KBM-7 (cell line): ENCODE data around the gene RANBP17.
"Not testable (repeated sequence)": the region's sequence is repeated elsewhere in the genome, so short reads cannot be mapped to it uniquely, and the experiment has no call there.

Experiments used
- DNase-seq: peaks from one replicate; pipeline ENCODE4 v3.0.0-alpha.2; 2015
- in situ Hi-C: fragments of 300-500 bp; cut with MboI; formaldehyde crosslinking; loops from 2 replicates; pipeline ENCODE4 v1.14.3; 2020; ENCODE audit warnings: low sequenced_read_pairs, low pct_unique_long_range_greater_than_20kb, mixed read lengths

The RANBP17 gene

DNA sequence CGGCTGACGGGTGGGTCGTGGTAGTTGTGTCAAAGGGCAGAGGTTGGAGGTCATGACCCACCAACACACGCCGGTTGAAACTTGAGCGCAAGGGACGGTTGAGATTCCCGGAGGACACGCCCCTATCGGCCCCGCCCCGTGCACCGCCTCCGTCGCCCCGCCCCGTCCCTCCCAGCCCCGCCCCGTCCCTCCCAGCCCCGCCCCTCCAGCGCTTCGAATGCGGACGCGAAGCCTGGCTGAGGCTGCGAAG lies 226 bp upstream of the RANBP17 start:
- DNase-seq = no peak
- in situ Hi-C loops = no loop called here

DNA sequence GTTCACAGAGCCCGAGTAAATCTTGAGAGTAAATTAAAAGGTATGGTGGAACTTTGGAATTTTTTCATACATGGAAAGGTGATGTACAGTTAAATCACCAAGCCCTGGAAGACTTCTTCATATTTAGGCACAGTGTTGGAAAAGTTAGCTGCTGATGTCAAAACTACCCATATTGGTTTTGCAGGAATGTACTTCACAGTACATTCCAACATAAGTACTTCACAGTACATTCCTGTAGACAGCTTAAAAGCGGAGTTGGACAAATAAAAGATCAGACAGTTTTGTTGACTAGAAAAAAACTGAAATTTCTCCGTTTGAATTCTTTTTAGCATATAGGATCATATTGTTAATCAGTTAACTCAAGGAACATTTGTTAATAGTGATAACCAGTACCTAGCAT lies 1.8 kb downstream of the RANBP17 start:
- DNase-seq = no peak
- in situ Hi-C loops = no loop called here

DNA sequence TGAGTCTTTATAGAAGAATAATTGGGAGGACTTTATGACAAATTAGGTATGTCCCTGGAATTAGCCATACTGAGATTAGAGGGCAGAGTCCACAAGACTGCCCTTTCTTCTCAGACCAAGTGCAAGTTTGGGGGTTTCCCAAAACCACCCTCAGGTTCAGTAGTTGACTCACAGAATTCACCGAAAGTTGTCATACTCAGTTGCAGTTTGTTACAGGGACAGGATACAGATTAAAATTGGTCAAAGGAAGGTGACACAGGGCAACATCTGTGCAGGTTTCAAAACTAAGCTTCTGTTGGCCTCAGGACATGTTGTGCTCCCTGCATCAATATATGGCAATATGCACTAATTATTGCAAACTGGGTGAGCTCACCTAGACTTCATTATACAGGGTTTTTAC lies 3.8 kb downstream of the RANBP17 start:
- no peak for DNase-seq
- in situ Hi-C loops = no loop called here

DNA sequence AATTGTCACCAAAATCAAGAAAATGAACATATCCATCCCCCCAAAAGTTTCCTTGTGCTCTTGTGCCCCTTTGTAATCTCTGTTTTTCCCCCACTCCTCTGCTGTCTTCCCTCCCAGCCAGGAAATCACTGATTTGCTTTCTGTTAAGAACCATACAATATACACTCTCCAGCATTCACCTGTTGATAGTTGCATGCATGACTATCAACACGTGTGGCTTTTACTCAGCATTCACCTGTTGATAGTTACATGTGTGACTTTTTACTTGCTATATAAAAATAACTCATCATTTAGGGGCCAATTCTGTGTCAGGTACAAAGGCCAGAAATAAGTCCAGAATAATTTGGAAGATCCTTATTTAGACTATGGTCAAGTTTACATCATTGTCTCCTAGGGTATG lies 6.0 kb downstream of the RANBP17 start:
- DNase-seq = no peak
- in situ Hi-C loops = no loop called here

DNA sequence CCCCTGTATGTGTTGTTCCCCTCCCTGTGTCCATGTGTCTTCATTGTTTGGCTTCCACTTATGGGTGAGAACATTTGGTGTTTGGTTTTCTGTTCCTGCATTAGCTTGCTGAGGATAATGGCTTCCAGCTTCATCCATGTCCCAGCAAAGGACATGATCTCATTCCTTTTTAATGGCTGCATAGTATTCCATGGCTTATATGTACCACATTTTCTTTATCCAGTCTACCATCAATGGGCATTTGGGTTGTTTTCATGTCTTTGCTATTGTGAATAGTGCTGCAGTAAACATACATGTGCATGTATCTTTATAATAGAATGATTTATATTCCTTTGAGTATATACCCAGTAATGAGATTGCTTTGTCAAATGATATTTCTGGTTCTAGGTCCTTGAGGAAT lies 8.6 kb downstream of the RANBP17 start:
- in situ Hi-C loops, DNase-seq: not testable (repeated sequence)

DNA sequence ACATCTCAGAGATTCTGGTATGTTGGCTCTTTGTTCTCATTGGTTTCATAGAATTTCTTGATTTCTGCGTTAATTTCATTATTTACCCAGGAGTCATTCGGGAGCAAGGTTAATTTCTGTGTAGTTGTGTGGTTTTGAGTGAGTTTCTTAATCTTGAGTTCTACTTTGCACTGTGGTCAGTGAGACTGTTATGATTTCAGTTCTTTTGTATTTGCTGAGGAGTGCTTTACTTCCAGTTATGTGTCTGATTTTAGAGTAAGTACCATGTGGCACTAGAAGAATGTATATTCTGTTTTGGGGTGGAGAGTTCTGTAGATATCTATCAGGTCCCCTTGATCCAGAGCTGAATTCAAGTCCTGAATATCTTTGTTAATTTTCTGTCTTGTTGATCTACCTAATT lies 12.2 kb downstream of the RANBP17 start:
- in situ Hi-C loops = no loop called here

DNA sequence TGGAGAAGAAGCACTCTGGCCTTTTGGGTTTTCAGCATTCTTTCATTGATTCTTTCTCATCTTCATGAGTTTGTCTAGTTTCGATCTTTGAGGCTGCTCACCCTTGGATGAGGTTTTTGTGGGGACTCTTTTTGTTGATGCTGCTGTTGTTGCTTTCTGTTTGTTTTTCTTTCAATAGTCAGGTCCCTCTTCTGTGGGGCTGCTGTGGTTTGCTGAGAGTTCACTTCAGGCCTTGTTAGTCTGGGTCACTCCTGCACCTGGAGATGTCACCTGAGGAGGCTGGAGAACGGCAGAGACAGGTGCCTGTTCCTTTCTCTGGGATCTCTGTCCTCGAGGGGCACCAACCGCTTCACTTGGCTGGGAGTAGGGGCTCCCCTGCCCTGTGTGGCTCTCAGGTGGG lies 14.0 kb downstream of the RANBP17 start:
- in situ Hi-C loops = no loop called here
- no peak for DNase-seq

More for the DNA sequence above, 12.2 kb downstream of the RANBP17 start:
- no peak for DNase-seq

DNA sequence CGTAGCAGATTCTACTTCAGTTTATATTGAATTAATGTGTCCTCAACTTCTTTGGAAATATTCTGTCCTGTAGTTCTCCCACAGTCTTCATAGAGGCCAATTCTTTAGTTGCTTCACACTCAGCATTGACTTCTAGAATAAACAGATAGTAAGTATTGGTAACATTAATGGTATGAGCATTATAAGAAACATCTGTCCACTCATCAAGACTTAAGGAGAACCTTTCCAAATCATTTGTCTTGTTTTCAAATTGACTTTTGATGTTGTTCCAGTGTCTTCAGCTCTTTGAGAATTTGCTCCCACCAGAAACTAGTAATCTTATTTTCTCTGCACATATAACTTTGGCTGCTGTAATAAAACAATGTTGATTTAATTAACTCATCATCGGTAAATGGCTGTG lies 18.3 kb downstream of the RANBP17 start:
- in situ Hi-C loops = no loop called here
- DNase-seq = no peak

DNA sequence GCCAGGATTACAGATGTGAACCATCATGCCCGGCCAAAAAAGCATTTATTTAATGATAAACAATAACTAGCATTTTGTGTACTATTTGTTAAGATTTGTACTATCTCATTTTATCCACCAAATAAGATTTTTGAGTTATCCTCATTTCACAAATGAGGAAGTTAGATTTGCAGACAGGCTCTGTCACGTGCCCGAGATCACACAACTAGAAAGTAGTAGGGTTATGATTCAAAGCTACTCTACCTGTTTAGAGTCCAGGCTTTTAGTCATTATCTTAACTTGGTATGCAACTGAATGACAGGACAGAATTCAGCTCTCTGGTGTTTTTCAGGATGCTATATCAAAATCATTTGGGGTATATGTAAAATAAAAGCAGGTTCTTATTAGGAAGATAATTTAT lies 20.5 kb downstream of the RANBP17 start:
- no peak for DNase-seq
- in situ Hi-C loops = no loop called here

DNA sequence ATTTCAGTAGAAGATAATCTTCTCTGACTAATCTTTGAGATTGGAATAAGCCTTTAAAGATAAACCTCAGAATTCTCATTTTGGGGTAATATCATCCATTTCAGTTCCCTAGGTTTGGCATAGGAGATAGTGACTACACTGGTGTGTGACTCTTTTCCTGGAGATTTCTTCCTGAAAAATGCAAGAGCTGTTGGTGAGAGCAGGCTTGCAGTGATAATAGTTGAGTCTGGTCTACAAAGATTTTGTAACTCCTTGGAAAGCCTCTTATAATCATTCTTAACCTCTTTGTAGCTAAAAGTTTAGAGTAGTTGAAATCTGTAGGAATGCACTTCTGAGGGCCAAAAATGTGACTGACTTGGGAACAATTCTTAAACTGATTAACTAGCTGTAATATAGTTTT lies 23.4 kb downstream of the RANBP17 start:
- in situ Hi-C loops = no loop called here
- no peak for DNase-seq

DNA sequence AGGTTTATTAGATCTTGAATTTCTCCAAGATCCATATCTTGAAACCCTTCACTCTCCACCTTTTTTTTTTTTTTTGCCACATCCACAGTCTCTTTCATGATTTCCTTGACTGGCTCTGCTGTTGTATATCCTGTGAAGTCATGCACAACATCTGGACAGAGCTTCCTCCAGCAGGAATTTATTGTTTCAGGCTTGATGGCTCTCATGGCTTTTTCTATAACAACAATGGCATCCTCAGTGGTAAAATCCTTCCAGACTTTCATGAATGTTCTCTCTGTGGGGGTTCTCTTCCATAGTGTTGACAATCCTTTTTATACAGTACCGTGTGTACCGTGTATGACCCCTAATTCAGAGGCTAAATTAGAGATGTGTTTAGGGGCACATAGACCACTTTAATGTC lies 24.0 kb downstream of the RANBP17 start:
- no peak for DNase-seq
- in situ Hi-C loops = no loop called here

DNA sequence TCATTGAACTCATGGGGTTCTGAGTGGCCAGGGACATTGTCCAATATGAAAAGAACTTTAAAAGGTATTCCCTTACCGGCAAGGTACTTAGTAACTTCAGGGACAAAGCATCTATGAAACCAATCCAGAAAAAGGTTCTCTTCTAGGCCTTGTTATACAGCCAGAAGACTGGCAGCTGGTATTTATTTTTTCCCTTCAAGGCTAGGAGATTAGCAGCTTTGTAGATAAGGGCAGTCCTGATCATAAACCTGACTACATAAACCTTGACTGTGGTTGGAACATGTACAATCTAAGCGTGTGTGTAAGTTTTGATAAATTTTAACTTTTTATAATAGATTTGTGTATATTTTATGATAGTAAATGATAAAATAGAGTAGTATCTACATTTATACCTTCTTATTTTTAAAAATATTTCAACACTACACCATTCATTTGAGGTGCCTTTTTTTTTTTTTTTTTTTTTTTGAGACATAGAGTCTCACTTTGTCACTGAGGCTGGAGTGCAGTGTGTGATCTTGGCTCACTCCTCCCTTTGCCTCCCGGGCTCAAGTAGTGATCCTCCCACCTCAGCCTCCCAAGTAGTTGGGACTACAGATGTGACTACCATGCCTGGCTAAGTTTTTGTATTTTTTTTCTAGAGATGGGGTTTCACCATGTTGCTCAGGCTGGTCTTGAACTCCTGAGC lies 24.5 kb downstream of the RANBP17 start:
- in situ Hi-C loops = no loop called here

DNA sequence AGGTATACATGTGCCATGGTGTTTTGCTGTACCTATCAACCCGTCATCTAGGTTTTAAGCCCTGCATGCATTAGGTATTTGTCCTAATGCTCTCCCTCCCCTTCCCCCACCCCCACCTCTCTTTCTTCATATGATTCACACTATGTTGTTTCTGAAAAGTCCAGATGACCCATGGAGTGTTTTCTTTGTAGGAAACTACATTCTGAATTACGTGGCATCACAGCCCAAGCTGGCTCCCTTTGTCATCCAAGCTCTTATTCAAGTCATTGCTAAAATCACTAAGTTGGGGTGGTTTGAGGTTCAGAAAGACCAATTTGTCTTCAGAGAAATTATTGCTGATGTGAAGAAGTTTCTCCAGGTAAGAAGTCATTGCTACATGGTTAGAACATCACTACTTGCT lies 30.4 kb downstream of the RANBP17 start:
- DNase-seq = no peak
- in situ Hi-C loops = no loop called here

More for the DNA sequence above, 24.5 kb downstream of the RANBP17 start:
- DNase-seq = no peak

DNA sequence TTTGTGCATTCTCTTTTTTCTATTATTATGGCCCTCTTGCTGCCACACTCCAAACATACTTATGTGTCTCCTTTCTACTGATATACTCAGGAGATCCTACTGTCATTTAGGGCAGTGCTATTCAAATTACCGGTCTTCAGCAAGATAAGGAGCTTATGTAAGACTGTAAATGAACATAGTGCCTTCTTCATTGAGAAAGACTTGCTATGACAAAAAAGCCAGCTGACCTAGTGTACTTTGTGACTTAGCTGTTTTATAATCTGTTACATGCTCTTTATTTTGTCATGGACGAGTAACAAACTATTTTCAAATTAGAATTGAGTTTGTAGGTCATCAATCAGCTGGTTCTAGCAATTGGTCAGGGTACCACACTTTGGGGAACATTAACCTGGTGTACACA lies 32.8 kb downstream of the RANBP17 start:
- DNase-seq = no peak
- in situ Hi-C loops = no loop called here

DNA sequence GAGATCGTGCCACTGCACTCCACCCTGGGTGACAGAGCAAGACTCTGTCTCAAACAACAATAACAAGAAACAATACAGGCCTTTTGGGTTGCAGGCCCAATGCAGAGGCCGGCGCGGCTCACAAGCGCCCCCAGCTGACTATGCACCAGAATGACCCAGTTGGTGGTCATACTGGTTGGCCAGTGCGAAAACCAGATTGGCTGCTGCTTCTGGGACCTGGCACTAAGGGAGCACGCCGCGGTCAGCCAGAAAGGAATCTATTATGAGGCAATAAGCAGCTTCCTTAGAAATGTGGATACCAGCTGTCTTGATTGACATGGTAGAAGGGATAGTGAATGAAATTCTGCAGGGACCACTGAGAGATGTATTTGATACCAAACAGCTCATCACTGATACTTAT lies 35.0 kb downstream of the RANBP17 start:
- peak; percentile 2 for DNase-seq
- in situ Hi-C loops = no loop called here

DNA sequence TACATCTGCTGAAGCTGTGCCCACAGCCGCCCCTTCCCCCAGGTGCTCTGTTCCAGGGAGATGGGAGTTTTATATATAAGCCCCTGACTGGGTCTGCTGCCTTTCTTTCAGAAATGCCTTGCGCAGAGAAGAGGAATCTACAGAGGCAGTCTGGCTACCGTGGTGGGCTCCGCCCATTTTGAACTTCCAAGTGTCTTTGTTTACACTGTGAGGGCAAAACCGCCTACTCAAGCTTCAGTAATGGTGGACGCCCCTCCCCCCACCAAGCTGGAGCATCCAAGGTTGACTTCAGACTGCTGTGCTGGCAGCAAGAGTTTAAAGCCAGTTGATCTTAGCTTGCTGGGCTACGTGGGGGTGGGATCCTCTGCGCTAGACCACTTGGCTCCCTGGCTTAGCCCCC lies 41.3 kb downstream of the RANBP17 start:
- no peak for DNase-seq
- in situ Hi-C loops = no loop called here

DNA sequence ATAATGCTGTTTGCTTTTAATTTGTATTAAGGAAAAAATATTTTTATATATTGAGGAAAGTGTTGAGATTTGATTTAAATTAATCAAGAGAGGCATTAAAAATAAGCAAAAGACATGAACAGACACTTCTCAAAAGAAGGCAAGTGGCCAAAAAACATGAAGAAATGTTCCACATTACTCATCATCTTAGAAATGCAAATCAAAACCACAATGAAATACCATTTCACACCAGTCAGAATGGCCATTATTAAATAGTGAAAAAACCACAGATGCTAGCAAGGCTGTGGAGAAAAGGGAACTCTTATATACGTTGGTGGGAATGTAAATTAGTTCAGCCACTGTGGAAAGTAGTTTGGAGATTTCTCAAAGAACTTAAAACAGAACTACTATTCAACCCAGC lies 45.9 kb downstream of the RANBP17 start:
- DNase-seq = no peak
- in situ Hi-C loops = no loop called here

DNA sequence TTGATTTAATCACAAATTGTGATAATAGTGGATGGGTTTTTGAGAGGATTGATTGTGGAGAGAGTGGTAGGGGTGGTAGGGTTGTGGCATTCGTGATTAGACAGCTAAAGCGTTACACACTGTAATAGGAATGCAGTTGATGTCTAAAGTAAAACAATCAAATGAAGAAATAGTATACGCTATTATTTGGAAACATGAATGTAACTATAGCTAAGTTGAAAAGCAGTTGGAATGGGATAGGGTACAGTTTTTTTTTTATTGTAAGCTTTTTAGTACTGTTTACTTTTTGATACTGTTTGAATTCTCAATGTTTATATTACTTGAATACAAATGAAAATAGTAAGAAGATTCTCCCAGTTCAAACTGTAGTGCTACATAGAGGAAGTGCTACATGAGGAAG lies 51.8 kb downstream of the RANBP17 start:
- DNase-seq = no peak
- in situ Hi-C loops = no loop called here

DNA sequence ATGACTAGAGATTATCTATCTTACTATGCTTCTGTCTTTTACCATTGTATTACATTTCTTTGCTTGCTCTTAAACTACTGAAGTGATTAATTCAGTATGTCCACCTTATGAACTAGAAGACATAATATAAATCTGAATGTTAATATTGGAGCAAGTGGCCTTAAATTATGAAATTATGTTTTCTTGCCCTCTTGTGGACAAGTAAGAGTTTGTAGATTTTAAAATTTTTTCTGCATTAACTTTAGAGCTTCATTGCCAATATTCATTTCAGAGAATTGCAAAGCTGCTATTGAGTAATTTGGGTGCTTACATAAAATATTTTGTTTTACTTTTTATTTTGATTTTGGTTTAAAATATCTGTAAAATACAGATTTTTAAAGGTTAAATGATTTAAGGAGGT lies 55.3 kb downstream of the RANBP17 start:
- in situ Hi-C loops = no loop called here
- DNase-seq = no peak

DNA sequence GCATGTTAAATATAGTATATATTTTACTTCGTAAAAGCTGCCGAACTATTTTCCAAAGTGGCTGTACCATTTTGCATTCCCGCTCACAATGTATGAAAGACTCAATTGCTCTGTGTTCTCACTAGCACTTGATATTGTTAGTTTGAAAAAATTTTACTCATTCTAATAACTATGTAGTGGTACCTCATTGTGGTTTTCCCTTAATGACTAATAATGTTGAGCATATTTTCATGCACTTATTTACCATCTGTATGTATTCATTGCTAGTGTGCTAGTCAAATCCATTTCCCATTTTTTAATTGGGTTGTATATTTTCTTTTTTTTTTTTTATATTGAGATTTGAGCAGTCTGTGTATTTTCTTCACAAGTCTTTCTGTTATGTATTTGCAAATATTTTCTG lies 58.4 kb downstream of the RANBP17 start:
- no peak for DNase-seq
- in situ Hi-C loops = no loop called here

DNA sequence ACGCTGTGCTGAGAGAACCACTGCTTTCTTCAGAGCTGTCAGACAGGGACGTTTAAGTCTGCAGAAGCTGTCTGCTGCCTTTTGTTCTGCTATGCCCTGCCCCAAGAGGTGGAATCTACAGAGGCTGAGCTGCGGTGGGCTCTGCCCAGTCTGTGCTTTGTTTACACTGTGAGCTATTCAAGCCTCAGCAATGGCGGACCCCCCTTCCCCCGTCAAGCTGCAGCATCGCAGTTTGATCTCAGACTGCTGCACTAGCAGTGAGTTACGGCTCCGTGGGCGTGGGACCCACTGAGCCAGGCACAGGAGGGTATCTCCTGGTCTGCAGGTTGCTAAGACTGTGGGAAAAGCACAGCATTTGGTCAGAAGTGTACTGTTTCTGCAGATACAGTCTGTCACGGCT lies 60.5 kb downstream of the RANBP17 start:
- in situ Hi-C loops, DNase-seq: not testable (repeated sequence)
